ENCODE results near the gene PRKAR1A.

PRKAR1A gene

DNA sequence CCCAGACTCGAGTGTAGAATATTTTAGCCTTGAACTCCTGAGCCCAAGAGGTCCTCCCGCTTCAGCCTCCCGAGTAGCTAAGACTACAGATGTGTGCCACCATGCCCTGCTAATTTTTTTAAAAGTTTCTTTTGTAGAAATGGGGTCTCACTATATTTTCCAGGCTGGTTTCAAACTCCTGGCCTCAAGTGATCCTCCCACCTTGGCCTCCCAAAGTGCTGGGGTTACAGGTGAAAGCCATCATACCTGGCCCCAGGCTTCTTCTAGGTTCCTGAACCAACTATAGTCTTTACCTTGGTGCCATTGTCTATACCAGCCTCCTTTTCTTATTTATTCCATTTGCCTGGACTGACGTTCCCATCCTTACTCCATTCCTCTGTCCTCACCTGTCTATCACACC lies 17.1 kb upstream of the PRKAR1A start:
- Histone ChIP-seq H3K4me3 (ENCODE audit: low read length) (no peak overlapping the region), H3K27ac (ENCODE audit: low read depth, low read length) (no peak overlapping the region), H3F3A (ENCODE audit: control insufficient read depth, insufficient read depth) (peaks cover 16% of the 10 kb centered on the region), H3K4me1 (ENCODE audit: control insufficient read depth, low read length) (peaks cover 45% of the 10 kb centered on the region), H3K36me3 (ENCODE audit: control insufficient read depth, low read length) (no peaks in the 10 kb centered on the region), H3K79me2 (ENCODE audit: control insufficient read depth, low read length) (no peaks in the 10 kb centered on the region), H4K20me1 (ENCODE audit: control insufficient read depth, insufficient read depth, low read depth, low read length) (no peaks in the 10 kb centered on the region), H3K27me3 (ENCODE audit: control insufficient read depth, low read length) (no peaks in the 10 kb centered on the region), H3K9me2 (replicated peaks; ENCODE audit: control insufficient read depth, low read length) (no peaks in the 10 kb centered on the region), H3K4me2 (ENCODE audit: low read length) (no peak overlapping the region), H3K9me3 (ENCODE audit: control insufficient read depth, insufficient read depth, low read length) (no peaks in the 10 kb centered on the region)
- TF ChIP-seq CTCF (IDR thresholded peaks at IDR 0.05; ENCODE audit: low read depth, low read length, poor library complexity, severe bottlenecking) (no peak), EZH2phosphoT487 (IDR thresholded peaks at IDR 0.05; ENCODE audit: borderline replicate concordance, low read length) (no peak)

- Histone ChIP-seq H4K20me1 (ENCODE audit: control insufficient read depth, insufficient read depth, low read depth, low read length) (no peaks in the 10 kb centered on the region), H3K4me2 (ENCODE audit: low read length) (peak overlapping the region; percentile 66), H3K27ac (ENCODE audit: low read depth, low read length) (peak overlapping the region; percentile 39; the same call in 1 of the 2 replicates), H3K9me2 (replicated peaks; ENCODE audit: control insufficient read depth, low read length) (no peaks in the 10 kb centered on the region), H3K4me3 (ENCODE audit: low read length) (peak overlapping the region; percentile 39), H3K9me3 (ENCODE audit: control insufficient read depth, insufficient read depth, low read length) (no peaks in the 10 kb centered on the region), H3K4me1 (ENCODE audit: control insufficient read depth, low read length) (peaks cover 22% of the 10 kb centered on the region), H3K36me3 (ENCODE audit: control insufficient read depth, low read length) (no peaks in the 10 kb centered on the region), H3F3A (ENCODE audit: control insufficient read depth, insufficient read depth) (peaks cover 12% of the 10 kb centered on the region), H3K79me2 (ENCODE audit: control insufficient read depth, low read length) (no peaks in the 10 kb centered on the region), H3K27me3 (ENCODE audit: control insufficient read depth, low read length) (no peaks in the 10 kb centered on the region)
- no peak for TF ChIP-seq EZH2phosphoT487 (IDR thresholded peaks at IDR 0.05; ENCODE audit: borderline replicate concordance, low read length)
- no peak for TF ChIP-seq CTCF (IDR thresholded peaks at IDR 0.05; ENCODE audit: low read depth, low read length, poor library complexity, severe bottlenecking)
Observed at GRCh38 chr17:68497885-68498319, 14.3 kb upstream of the PRKAR1A start.

DNA sequence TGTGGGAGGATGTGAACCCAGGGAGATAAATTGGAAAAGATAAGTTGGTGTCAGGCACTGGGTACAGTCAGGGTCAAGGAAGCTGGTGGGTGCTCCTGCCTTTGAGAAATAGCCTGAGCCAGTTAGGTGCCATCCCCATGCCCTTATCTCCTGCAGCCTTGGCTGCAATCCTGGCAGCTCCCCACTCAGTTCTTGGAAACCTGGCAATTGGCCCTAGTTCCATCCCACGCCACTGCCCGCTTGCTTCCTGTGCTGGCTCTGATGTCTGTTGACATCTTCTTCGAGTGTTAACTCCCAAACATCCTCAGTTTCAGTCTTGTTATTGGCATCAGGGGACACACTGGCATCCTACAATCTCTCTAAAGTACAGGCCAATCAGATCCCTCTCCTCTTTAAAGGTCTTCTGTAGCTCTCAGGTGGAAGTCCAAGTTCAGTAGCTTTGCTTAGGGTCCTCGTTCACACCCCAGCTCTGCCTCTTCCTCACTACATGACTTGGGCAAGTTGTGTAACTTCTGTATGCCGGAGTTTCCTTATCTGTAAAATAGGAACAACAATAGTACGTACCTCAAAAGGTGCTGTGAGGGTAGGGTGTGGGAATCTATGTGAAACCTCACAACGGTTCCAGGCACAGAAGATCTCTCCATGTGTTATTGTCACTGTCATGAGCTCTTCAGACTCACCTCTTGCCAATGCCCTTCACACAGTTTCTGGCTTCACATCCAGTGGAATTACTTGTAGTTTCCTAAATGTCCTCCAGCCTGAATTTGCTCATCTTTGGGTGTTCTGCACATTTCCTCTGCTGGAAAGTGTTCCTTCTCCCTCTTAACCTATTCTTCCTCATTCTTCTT lies 13.5 kb upstream of the PRKAR1A start:
- H3K79me2 ChIP-seq (ENCODE audit: control insufficient read depth, low read length): no peaks in the 10 kb centered on the region
- H4K20me1 ChIP-seq (ENCODE audit: control insufficient read depth, insufficient read depth, low read depth, low read length): no peaks in the 10 kb centered on the region
- H3K9me3 ChIP-seq (ENCODE audit: control insufficient read depth, insufficient read depth, low read length): no peaks in the 10 kb centered on the region
- TF ChIP-seq EZH2phosphoT487 (IDR thresholded peaks at IDR 0.05; ENCODE audit: borderline replicate concordance, low read length) (no peak), CTCF (IDR thresholded peaks at IDR 0.05; ENCODE audit: low read depth, low read length, poor library complexity, severe bottlenecking) (no peak)
- peak overlapping the region; percentile 66 for H3K4me2 ChIP-seq (ENCODE audit: low read length)
- H3F3A ChIP-seq (ENCODE audit: control insufficient read depth, insufficient read depth): peaks cover 12% of the 10 kb centered on the region
- no peaks in the 10 kb centered on the region for H3K9me2 ChIP-seq (replicated peaks; ENCODE audit: control insufficient read depth, low read length)
- no peaks in the 10 kb centered on the region for H3K27me3 ChIP-seq (ENCODE audit: control insufficient read depth, low read length)
- H3K4me1 ChIP-seq (ENCODE audit: control insufficient read depth, low read length): peaks cover 22% of the 10 kb centered on the region
- H3K36me3 ChIP-seq (ENCODE audit: control insufficient read depth, low read length): no peaks in the 10 kb centered on the region
- peak overlapping the region; percentile 39; the same call in 1 of the 2 replicates for H3K27ac ChIP-seq (ENCODE audit: low read depth, low read length)
- peak overlapping the region; percentile 39 for H3K4me3 ChIP-seq (ENCODE audit: low read length)

Measured in DOHH2 (cell line).